Measurements from ENCODE around the gene C2orf49.
A peak's percentile ranks its signal among the peaks of the same experiment; 100 is the strongest.

Gene C2orf49

DNA sequence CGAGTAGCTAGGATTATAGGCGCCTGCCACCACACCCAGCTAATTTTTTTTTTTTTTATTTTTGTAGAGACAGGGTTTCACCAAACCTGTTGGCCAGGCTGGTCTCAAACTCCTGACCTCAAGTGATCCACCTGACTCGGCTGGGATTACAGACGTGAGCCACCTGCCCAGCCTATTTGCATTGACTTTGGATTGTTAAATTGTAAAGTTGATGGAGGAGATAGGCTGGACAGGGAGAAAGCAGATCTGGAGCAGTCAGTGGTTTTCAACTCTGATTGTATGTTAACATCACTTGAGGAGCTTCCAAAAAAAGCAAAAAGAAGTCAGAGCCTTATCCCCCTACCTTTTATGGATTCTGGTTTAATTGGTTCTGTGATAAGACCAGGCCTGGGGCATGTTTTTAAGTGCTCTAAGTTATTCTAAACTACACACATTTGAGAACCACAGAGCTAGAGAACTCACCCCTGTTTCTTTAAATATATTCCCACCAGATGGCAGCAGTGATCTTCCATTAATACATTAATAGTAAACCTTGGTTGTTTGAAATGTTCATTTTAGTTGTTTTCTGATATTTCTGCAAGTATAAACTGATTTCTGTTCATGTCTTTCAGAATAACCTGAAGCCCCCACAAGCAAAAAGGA lies 7.5 kb downstream of the C2orf49 start:
- Histone ChIP-seq H3K9me3 (ENCODE audit: control insufficient read depth in 2 of 2, low read length in 2 of 2) (no peaks in the 10 kb centered on the region), H3K4me1 (ENCODE audit: control insufficient read depth in 2 of 2, insufficient read depth in 2 of 2, low read length in 2 of 2) (no peaks in the 10 kb centered on the region), H3K36me3 (ENCODE audit: control insufficient read depth in 2 of 2, insufficient read depth in 2 of 2, low read length in 2 of 2) (peaks cover 54 to 67% of the 10 kb centered on the region in 2 donors), H3K9ac (ENCODE audit: low read depth in 1 of 2, low read length in 2 of 2) (no peak overlapping the region), H3K27me3 (ENCODE audit: control insufficient read depth in 2 of 2, insufficient read depth in 2 of 2, low read length in 2 of 2) (no peaks in the 10 kb centered on the region), H3K4me3 (ENCODE audit: low read length in 2 of 2) (no peak overlapping the region), H3K27ac (ENCODE audit: low read depth in 2 of 2, low read length in 2 of 2) (no peak overlapping the region)

DNA sequence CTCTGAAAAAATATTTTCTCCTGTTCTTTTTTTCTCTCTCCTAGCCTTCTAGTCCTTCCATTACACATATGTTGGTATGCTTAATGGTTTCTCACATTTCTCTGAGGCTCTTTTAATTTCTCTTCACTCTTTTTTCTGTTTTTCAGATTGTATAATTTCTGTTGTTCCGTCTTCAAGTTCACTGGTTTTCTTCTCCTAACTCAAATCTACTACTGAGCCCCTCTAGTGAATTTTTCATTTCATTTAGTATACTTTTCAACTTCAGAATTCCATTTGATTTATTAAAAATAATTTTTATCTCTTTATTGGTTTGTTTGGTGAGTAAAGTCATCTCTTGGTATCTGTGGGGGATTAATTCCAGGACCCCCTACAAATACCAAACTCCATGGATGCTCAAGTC lies 19.8 kb downstream of the C2orf49 start:
- H3K36me3 ChIP-seq (ENCODE audit: control insufficient read depth in 2 of 2, insufficient read depth in 2 of 2, low read length in 2 of 2), result peaks cover 38 to 55% of the 10 kb centered on the region in 2 donors
- H3K9ac ChIP-seq (ENCODE audit: low read depth in 1 of 2, low read length in 2 of 2), result no peak overlapping the region
- no peaks in the 10 kb centered on the region for H3K9me3 ChIP-seq (ENCODE audit: control insufficient read depth in 2 of 2, low read length in 2 of 2)
- no peaks in the 10 kb centered on the region for H3K27me3 ChIP-seq (ENCODE audit: control insufficient read depth in 2 of 2, insufficient read depth in 2 of 2, low read length in 2 of 2)
- H3K27ac ChIP-seq (ENCODE audit: low read depth in 2 of 2, low read length in 2 of 2), result no peak overlapping the region
- H3K4me1 ChIP-seq (ENCODE audit: control insufficient read depth in 2 of 2, insufficient read depth in 2 of 2, low read length in 2 of 2), result no peaks in the 10 kb centered on the region
- H3K4me3 ChIP-seq (ENCODE audit: low read length in 2 of 2), result no peak overlapping the region

DNA sequence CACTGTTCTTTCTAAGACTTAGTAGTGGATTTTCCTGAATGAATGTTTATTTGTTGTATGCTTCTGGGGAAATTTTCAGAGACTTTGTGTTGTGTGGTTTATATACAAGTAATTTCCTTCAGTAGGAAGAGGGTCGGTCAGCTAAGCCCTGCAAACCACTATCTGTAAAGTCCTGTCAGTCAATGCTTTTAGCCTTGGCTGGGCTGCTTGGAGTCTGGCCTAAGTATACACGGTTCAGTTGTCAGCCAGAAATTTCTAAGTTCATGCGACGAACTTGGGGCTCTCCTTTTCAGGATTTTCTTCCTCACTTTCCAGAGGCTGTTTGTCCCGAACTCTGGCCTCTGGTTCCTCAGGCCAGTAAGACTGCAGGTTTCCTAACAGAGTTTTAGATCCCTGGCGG lies 21.3 kb downstream of the C2orf49 start:
- Histone ChIP-seq H3K36me3 (ENCODE audit: control insufficient read depth in 2 of 2, insufficient read depth in 2 of 2, low read length in 2 of 2) (peaks cover 52 to 60% of the 10 kb centered on the region in 2 donors), H3K9ac (ENCODE audit: low read depth in 1 of 2, low read length in 2 of 2) (no peak overlapping the region), H3K27me3 (ENCODE audit: control insufficient read depth in 2 of 2, insufficient read depth in 2 of 2, low read length in 2 of 2) (no peaks in the 10 kb centered on the region), H3K4me3 (ENCODE audit: low read length in 2 of 2) (no peak overlapping the region), H3K9me3 (ENCODE audit: control insufficient read depth in 2 of 2, low read length in 2 of 2) (no peaks in the 10 kb centered on the region), H3K27ac (ENCODE audit: low read depth in 2 of 2, low read length in 2 of 2) (no peak overlapping the region), H3K4me1 (ENCODE audit: control insufficient read depth in 2 of 2, insufficient read depth in 2 of 2, low read length in 2 of 2) (no peaks in the 10 kb centered on the region)

DNA sequence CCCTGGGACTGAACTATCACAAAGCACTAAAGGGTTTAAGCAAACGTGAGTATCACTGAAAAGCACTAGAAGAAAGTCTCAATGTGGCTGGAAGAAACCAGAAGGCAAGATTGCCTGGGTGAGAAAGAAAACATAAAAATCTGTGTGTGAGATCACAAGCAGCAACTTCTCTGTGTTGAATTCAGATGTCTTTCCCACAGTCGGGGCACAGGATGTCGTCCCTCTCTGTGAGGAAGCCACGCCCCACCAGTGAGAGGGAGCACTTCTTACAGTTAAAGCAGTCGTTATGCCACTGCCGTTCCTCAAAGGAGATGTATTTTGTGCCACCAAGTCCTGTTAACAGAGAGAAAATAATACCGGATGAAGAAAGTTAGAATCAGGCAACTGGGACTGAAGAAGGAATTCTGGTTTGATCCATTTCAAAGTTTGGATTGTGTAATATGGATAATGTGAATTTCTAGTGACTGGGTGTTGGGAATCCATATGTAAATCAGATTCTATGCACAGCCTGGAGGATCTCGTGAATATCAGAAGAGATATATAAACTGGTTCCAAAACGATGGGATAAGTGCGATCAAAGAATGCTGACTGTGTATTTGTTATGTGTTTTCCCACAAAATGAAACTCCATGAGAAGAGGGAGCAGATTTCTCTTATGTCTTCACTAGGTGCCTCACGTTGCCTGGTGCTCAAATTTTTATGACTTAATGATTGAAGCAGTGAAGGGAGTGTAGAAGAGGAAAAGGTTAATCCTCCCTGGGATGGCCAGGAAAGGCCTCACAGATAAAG lies 24.0 kb downstream of the C2orf49 start:
- Histone ChIP-seq H3K36me3 (ENCODE audit: control insufficient read depth in 2 of 2, insufficient read depth in 2 of 2, low read length in 2 of 2) (peaks cover 67% of the 10 kb centered on the region in 2 donors), H3K27me3 (ENCODE audit: control insufficient read depth in 2 of 2, insufficient read depth in 2 of 2, low read length in 2 of 2) (no peaks in the 10 kb centered on the region), H3K4me3 (ENCODE audit: low read length in 2 of 2) (no peak overlapping the region), H3K9me3 (ENCODE audit: control insufficient read depth in 2 of 2, low read length in 2 of 2) (no peaks in the 10 kb centered on the region), H3K4me1 (ENCODE audit: control insufficient read depth in 2 of 2, insufficient read depth in 2 of 2, low read length in 2 of 2) (no peaks in the 10 kb centered on the region), H3K9ac (ENCODE audit: low read depth in 1 of 2, low read length in 2 of 2) (no peak overlapping the region), H3K27ac (ENCODE audit: low read depth in 2 of 2, low read length in 2 of 2) (no peak overlapping the region)

DNA sequence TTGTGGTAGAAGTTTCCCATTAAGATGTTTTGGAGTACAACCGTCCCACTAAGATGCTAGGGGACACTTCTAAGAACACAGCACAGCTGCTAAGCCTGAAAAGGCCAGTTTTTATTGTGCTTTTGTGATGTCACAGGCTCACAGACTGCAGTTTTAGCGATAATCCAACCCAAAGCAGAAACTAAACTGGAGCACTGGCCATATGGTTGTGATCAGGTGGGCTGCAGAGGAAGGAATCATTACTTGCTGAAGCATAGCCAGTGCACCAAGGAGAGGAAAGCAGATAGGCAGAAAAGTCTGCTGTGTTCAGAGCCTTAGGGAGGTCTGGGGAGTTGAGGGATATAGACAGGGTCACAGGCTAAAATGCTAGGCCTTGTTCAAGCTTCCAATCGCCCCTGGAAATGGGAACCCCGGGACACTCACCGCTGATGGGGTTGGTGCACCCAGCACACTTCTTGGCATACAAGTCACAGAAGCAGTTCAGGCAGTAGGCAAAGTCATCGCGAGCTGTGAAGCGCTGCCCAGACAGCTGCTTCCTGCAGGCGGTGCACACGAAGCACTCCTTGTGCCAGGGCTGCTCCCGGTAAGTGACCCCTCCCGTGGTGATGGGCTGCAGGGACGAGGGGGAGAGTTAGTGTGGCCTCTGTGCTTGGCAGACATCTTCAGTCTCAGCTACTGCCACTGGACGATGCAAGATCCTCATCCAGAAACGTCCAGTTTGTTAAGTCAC lies 25.7 kb downstream of the C2orf49 start:
- Histone ChIP-seq H3K27me3 (ENCODE audit: control insufficient read depth in 2 of 2, insufficient read depth in 2 of 2, low read length in 2 of 2) (no peaks in the 10 kb centered on the region), H3K9me3 (ENCODE audit: control insufficient read depth in 2 of 2, low read length in 2 of 2) (no peaks in the 10 kb centered on the region), H3K27ac (ENCODE audit: low read depth in 2 of 2, low read length in 2 of 2) (no peak overlapping the region), H3K4me1 (ENCODE audit: control insufficient read depth in 2 of 2, insufficient read depth in 2 of 2, low read length in 2 of 2) (no peaks in the 10 kb centered on the region), H3K36me3 (ENCODE audit: control insufficient read depth in 2 of 2, insufficient read depth in 2 of 2, low read length in 2 of 2) (peaks cover 72 to 75% of the 10 kb centered on the region in 2 donors), H3K9ac (ENCODE audit: low read depth in 1 of 2, low read length in 2 of 2) (no peak overlapping the region), H3K4me3 (ENCODE audit: low read length in 2 of 2) (no peak overlapping the region)

DNA sequence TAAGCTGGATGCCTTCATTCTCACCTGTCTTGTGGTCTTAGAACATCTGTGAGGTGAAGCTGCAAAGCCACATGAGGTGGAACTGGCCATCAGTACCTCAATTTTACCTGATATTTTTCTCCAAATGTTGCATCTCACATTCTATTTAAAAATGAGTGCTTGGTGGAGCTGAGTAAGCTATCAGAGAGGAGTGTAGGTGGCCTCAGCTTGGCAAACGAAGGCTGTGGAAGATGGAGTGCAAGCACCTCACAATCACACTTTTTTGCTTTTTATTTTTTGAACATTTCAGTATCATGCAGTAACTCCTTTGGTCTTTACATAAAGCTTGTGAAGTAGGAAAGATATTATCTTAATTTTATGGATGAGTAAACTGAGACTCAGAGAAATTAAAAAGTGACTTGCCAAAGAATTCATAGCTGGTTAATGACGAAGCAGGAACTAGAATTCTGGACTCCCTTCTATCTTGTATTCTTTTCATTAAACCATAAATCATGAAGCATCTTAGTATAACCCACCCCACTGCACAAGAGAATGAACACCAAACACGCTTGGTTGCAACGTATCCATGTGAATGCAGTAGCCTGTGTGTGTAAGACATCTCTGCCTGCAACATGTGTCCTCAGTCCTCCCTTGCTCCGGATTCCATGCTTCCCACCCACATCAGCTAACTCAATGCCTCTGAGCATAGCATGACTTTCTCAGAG lies 27.2 kb downstream of the C2orf49 start:
- peaks cover 0 to 14% of the 10 kb centered on the region in 2 donors for H3K4me1 ChIP-seq (ENCODE audit: control insufficient read depth in 2 of 2, insufficient read depth in 2 of 2, low read length in 2 of 2)
- no peak overlapping the region for H3K27ac ChIP-seq (ENCODE audit: low read depth in 2 of 2, low read length in 2 of 2)
- no peaks in the 10 kb centered on the region for H3K27me3 ChIP-seq (ENCODE audit: control insufficient read depth in 2 of 2, insufficient read depth in 2 of 2, low read length in 2 of 2)
- H3K4me3 ChIP-seq (ENCODE audit: low read length in 2 of 2), result no peak overlapping the region
- no peaks in the 10 kb centered on the region for H3K9me3 ChIP-seq (ENCODE audit: control insufficient read depth in 2 of 2, low read length in 2 of 2)
- H3K36me3 ChIP-seq (ENCODE audit: control insufficient read depth in 2 of 2, insufficient read depth in 2 of 2, low read length in 2 of 2), result peaks cover 60 to 68% of the 10 kb centered on the region in 2 donors
- no peak overlapping the region for H3K9ac ChIP-seq (ENCODE audit: low read depth in 1 of 2, low read length in 2 of 2)

DNA sequence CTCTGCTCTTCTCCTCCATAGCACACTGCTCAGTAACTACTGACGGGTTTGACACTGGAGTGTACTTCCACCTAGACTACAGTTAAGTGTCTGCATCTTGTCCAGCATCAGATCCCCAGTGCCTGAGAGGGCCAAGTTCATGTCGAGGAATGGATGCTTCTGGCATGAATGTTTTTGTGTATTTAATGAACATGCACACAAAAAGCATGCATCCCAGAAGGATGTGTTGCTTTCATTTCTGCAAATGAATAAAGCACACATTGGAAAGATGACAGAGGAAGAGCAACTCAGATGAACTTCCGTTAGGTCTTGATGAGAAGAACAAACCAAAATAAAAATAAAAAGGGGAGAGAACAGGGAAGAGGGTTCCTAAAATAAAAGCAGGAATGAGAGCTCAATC lies 27.9 kb downstream of the C2orf49 start:
- Histone ChIP-seq H3K4me1 (ENCODE audit: control insufficient read depth in 2 of 2, insufficient read depth in 2 of 2, low read length in 2 of 2) (peaks cover 0 to 16% of the 10 kb centered on the region in 2 donors), H3K9me3 (ENCODE audit: control insufficient read depth in 2 of 2, low read length in 2 of 2) (no peaks in the 10 kb centered on the region), H3K27me3 (ENCODE audit: control insufficient read depth in 2 of 2, insufficient read depth in 2 of 2, low read length in 2 of 2) (no peaks in the 10 kb centered on the region), H3K36me3 (ENCODE audit: control insufficient read depth in 2 of 2, insufficient read depth in 2 of 2, low read length in 2 of 2) (peaks cover 57 to 65% of the 10 kb centered on the region in 2 donors), H3K9ac (ENCODE audit: low read depth in 1 of 2, low read length in 2 of 2) (no peak overlapping the region), H3K27ac (ENCODE audit: low read depth in 2 of 2, low read length in 2 of 2) (no peak overlapping the region), H3K4me3 (ENCODE audit: low read length in 2 of 2) (no peak overlapping the region)

DNA sequence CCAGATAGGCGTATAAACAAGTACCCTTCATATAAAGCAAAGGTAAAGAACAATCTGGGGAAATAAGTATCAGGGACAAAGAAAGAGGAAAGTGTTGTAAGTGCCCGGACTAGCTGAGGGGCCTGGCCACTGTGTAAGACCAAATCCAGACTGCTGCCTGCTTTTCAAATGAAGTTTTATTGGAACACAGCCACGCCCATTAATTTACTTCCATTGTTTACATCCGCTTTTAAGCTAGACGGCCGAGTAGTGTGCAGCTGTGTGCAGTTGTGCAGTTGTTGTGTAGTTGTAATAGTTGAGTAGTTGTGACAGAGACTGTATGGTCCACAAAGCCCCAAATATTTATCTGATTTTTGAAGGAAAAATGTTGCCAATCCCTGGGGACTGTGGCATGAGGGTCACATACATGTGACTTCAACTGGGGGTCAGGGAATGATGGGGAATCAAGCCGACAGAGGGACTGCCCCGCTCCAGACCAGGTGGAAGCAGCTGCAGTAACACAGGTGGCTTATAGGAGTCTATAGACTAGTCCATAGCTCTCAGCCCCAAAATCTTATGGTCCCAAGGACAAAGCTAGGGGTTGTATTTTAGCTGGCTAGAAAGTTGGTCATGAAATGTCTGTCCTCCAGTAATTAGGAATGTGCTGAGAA lies 31.5 kb downstream of the C2orf49 start:
- Histone ChIP-seq H3K27me3 (ENCODE audit: control insufficient read depth in 2 of 2, insufficient read depth in 2 of 2, low read length in 2 of 2) (no peaks in the 10 kb centered on the region), H3K4me3 (ENCODE audit: low read length in 2 of 2) (no peak overlapping the region), H3K27ac (ENCODE audit: low read depth in 2 of 2, low read length in 2 of 2) (no peak overlapping the region), H3K9me3 (ENCODE audit: control insufficient read depth in 2 of 2, low read length in 2 of 2) (no peaks in the 10 kb centered on the region), H3K4me1 (ENCODE audit: control insufficient read depth in 2 of 2, insufficient read depth in 2 of 2, low read length in 2 of 2) (peaks cover 0 to 19% of the 10 kb centered on the region in 2 donors), H3K9ac (ENCODE audit: low read depth in 1 of 2, low read length in 2 of 2) (no peak overlapping the region), H3K36me3 (ENCODE audit: control insufficient read depth in 2 of 2, insufficient read depth in 2 of 2, low read length in 2 of 2) (peaks cover 41 to 45% of the 10 kb centered on the region in 2 donors)

DNA sequence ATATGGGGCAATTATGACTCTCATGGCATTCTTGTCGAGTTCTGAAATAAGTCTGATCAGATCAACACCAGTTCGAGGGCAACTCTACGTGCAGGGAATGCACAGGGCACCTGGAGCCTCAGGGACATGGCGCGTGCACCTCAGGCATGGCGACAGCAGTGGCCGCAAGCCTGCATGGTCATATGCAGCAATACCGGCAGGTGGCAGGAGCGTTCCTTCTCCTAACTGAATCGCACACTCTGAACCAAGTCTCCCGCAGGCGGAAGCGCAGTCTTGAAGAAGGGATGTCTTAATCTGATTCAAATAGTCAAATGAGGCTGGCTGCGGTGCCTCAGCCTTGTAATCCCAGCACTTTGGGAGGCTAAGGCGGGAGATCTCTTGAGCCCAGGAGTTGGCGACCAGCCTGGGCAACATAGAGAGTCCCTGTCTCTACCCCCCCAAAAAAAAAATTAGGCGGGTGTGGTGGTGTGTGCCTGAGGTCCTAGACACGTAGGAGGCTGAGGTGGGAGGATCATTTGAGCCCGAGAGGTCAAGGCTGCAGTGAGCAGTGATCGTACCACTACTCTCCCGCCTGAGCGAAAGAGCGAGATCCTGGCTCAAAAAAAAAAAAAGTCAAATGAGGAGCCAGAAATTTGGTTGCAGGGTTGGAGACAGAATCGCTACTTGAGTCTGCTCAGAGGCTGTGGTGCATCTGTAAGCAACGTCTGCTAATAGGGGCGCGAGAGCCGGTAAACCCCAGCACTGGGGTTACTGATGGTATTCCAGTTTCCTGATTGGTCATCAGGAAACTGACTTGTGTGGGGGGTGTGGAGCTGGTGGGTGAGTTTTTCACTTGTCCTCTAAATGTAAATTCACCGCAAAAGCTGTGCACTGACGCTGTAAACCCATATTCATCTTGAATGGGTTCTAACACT lies 32.7 kb downstream of the C2orf49 start:
- Histone ChIP-seq H3K4me3 (ENCODE audit: low read length in 2 of 2) (no peak overlapping the region), H3K27me3 (ENCODE audit: control insufficient read depth in 2 of 2, insufficient read depth in 2 of 2, low read length in 2 of 2) (no peaks in the 10 kb centered on the region), H3K9me3 (ENCODE audit: control insufficient read depth in 2 of 2, low read length in 2 of 2) (no peaks in the 10 kb centered on the region), H3K27ac (ENCODE audit: low read depth in 2 of 2, low read length in 2 of 2) (peak overlapping the region in 1 of 2 donors; percentile 33), H3K9ac (ENCODE audit: low read depth in 1 of 2, low read length in 2 of 2) (no peak overlapping the region), H3K36me3 (ENCODE audit: control insufficient read depth in 2 of 2, insufficient read depth in 2 of 2, low read length in 2 of 2) (peaks cover 36 to 45% of the 10 kb centered on the region in 2 donors), H3K4me1 (ENCODE audit: control insufficient read depth in 2 of 2, insufficient read depth in 2 of 2, low read length in 2 of 2) (peaks cover 0 to 23% of the 10 kb centered on the region in 2 donors)

All from mucosa of rectum (tissue), 2 donors.